IMR-90 (cell line): ENCODE results near the gene ALKBH2. TPM values are rescaled to one million over a fixed set of nuclear protein-coding genes. Genes with fewer than 3 reads are reported as not detected.
"Not testable (repeated sequence)": the region's sequence is repeated elsewhere in the genome, so short reads cannot be mapped to it uniquely, and the experiment has no call there.

ENCODE experiments used
- ATAC-seq: fragments of 200-7000 bp; cut with Tn5 transposase; 2 replicates; pipeline ENCODE4 v1.9.1; 2020; ENCODE audit warnings: low read depth, mild to moderate bottlenecking, moderate library complexity
- BruUV-seq: library from RNA; stranded (reverse); fragments of 400-500 nt; replicated peaks from 2 replicates; lab custom pipeline; 2021; lab: Mats Ljungman, UMichigan
- CTCF ChIA-PET: fragments of 300-600 bp; formaldehyde crosslinking; extraction: SDS; loops from one replicate; lab custom pipeline; 2021; ENCODE audit warnings: antibody characterized with exemption; lab: Yijun Ruan, JAX
- POLR2A ChIA-PET: fragments of 300-600 bp; sonication (Branson Sonifier 250); formaldehyde crosslinking; loops from one replicate; lab custom pipeline; 2022; ENCODE audit warnings: antibody characterized with exemption; ENCODE audit not compliant: unreplicated experiment; lab: Charles Lee
- DNase-seq: peaks from one replicate; pipeline ENCODE4 v3.0.0; 2013
- H2AFZ ChIP-seq: replicated peaks from 2 replicates; pipeline ENCODE3; 2013; ENCODE audit warnings: low read length, mild to moderate bottlenecking; ENCODE audit not compliant: poor library complexity
- H2AK5ac ChIP-seq: 2 replicates; pipeline ENCODE4 v1.6.1; 2013; ENCODE audit warnings: low read depth, low read length, inconsistent platforms
- H2AK9ac ChIP-seq: replicated peaks from 2 replicates; pipeline ENCODE3; 2013; ENCODE audit warnings: mild to moderate bottlenecking, low read depth, low read length, moderate library complexity; ENCODE audit not compliant: poor library complexity
- H2BK120ac ChIP-seq: 2 replicates; pipeline ENCODE4 v1.6.1; 2013; ENCODE audit warnings: low read depth, low read length, inconsistent platforms
- H2BK15ac ChIP-seq: 3 replicates; pipeline ENCODE4 v1.6.1; 2013; ENCODE audit warnings: low read depth, low read length, inconsistent platforms
- H2BK20ac ChIP-seq: 2 replicates; pipeline ENCODE4 v1.6.1; 2013; ENCODE audit warnings: low read depth, mild to moderate bottlenecking, inconsistent platforms, low read length, moderate library complexity
- H2BK5ac ChIP-seq: 2 replicates; pipeline ENCODE4 v1.6.1; 2013; ENCODE audit warnings: mild to moderate bottlenecking, low read depth, low read length, inconsistent platforms; ENCODE audit not compliant: poor library complexity, severe bottlenecking
- H3K14ac ChIP-seq: replicated peaks from 2 replicates; pipeline ENCODE4 v1.6.1; 2013; ENCODE audit warnings: low read depth, low read length, inconsistent platforms
- H3K18ac ChIP-seq: 2 replicates; pipeline ENCODE4 v1.6.1; 2013; ENCODE audit warnings: low read depth, low read length, control low read depth
- H3K23ac ChIP-seq: 2 replicates; pipeline ENCODE4 v1.6.1; 2013; ENCODE audit warnings: low read depth, low read length, inconsistent platforms
- H3K27ac ChIP-seq: 2 replicates; pipeline ENCODE4 v1.5.1; 2013; ENCODE audit warnings: mild to moderate bottlenecking, control low read depth, low read length; ENCODE audit not compliant: insufficient read depth
- H3K27me3 ChIP-seq: 2 replicates; pipeline ENCODE4 v1.6.1; 2013; ENCODE audit warnings: low read length; ENCODE audit not compliant: control insufficient read depth, insufficient read depth
- H3K36me3 ChIP-seq: 2 replicates; pipeline ENCODE4 v1.6.1; 2013; ENCODE audit warnings: low read length, mixed read lengths; ENCODE audit not compliant: control insufficient read depth, insufficient read depth
- H3K4ac ChIP-seq: 2 replicates; pipeline ENCODE4 v1.6.1; 2013; ENCODE audit warnings: low read depth, low read length, inconsistent platforms
- H3K4me1 ChIP-seq: 2 replicates; pipeline ENCODE4 v1.6.1; 2013; ENCODE audit warnings: low read length, mixed read lengths; ENCODE audit not compliant: control insufficient read depth, insufficient read depth
- H3K4me2 ChIP-seq: 2 replicates; pipeline ENCODE4 v1.6.1; 2013; ENCODE audit warnings: low read depth, mild to moderate bottlenecking, control low read depth, low read length, moderate library complexity
- H3K4me3 ChIP-seq: 2 replicates; pipeline ENCODE4 v1.5.1; 2013; ENCODE audit warnings: low read depth, mild to moderate bottlenecking, control low read depth, low read length, moderate library complexity; ENCODE audit not compliant: insufficient read depth
- H3K56ac ChIP-seq: 2 replicates; pipeline ENCODE4 v1.6.1; 2013; ENCODE audit warnings: low read length, inconsistent platforms; ENCODE audit not compliant: insufficient read depth; ENCODE audit errors: extremely low read depth
- H3K79me1 ChIP-seq, 2 experiments: 2 replicates each; pipeline ENCODE4 v1.6.1; 2013; ENCODE audit warnings: low read length in 2 of 2, inconsistent platforms in 1 of 2, low read depth in 1 of 2
- H3K9ac ChIP-seq: 2 replicates; pipeline ENCODE4 v1.6.1; 2013; ENCODE audit warnings: low read depth, low read length, control low read depth
- H3K9me1 ChIP-seq: 2 replicates; pipeline ENCODE4 v1.6.1; 2013; ENCODE audit warnings: low read length, inconsistent platforms; ENCODE audit not compliant: insufficient read depth
- H3K9me3 ChIP-seq: 2 replicates; pipeline ENCODE4 v1.6.1; 2013; ENCODE audit warnings: low read length; ENCODE audit not compliant: control insufficient read depth, insufficient read depth
- H4K20me1 ChIP-seq: 2 replicates; pipeline ENCODE4 v1.6.1; 2013; ENCODE audit warnings: low read length, inconsistent platforms; ENCODE audit not compliant: insufficient read depth
- H4K5ac ChIP-seq: 2 replicates; pipeline ENCODE4 v1.6.1; 2013; ENCODE audit warnings: mild to moderate bottlenecking, low read depth, low read length, control low read depth
- H4K8ac ChIP-seq, 2 experiments: 2 replicates each; pipeline ENCODE4 v1.6.1; 2013; ENCODE audit warnings: low read depth in 2 of 2, low read length in 2 of 2, control low read depth in 1 of 2, inconsistent platforms in 1 of 2
- H4K91ac ChIP-seq: 2 replicates; pipeline ENCODE4 v1.6.1; 2013; ENCODE audit warnings: low read depth, low read length, inconsistent platforms; ENCODE audit not compliant: insufficient read depth
- WGBS, 2 experiments: methylation state at CpG; one replicate each; pipeline versions ENCODE4 v1.1.5 to v1.1.7; 2013; ENCODE audit warnings: missing lambda C conversion rate in 2 of 2; ENCODE audit not compliant: insufficient read length in 1 of 2; ENCODE audit errors: extremely low coverage in 2 of 2; 5-methylcytosine and 5-hydroxymethylcytosine counted together
- dilution Hi-C: fragments of 300-500 bp; cut with HindIII; formaldehyde crosslinking; loops from one replicate; pipeline ENCODE4 v1.14.3; 2018; ENCODE audit warnings: low sequenced_read_pairs; ENCODE audit not compliant: unreplicated experiment
- in situ Hi-C: fragments of 300-500 bp; cut with MboI; formaldehyde crosslinking; loops from 3 replicates; pipeline ENCODE4 v1.14.3; 2019; ENCODE audit warnings: low sequenced_read_pairs, inconsistent platforms, mixed read lengths
- intact Hi-C: fragments of 100-400 bp; cut with micrococcal nuclease; formaldehyde crosslinking; loops from 2 replicates; pipeline ENCODE4 v1.10.0; 2022
- polyA plus RNA-seq, 3 experiments: library from polyadenylated mRNA; depleted of rRNA; stranded (reverse); fragments of >200 nt; gene quantifications; 2 replicates each; pipeline ENCODE4 v1.2.3, GENCODE V29; 2012; ENCODE audit warnings: low replicate concordance in 1 of 3
- total RNA-seq: library from RNA; depleted of rRNA; stranded (reverse); fragments of >200 nt; gene quantifications from 2 replicates; pipeline ENCODE4 v1.2.3, GENCODE V29; 2012

ALKBH2 gene
- total and polyA plus RNA-seq, 2 of the 4 experiments (the other 2 are of a cell fraction) = 14.9 to 17.8 TPM

DNA sequence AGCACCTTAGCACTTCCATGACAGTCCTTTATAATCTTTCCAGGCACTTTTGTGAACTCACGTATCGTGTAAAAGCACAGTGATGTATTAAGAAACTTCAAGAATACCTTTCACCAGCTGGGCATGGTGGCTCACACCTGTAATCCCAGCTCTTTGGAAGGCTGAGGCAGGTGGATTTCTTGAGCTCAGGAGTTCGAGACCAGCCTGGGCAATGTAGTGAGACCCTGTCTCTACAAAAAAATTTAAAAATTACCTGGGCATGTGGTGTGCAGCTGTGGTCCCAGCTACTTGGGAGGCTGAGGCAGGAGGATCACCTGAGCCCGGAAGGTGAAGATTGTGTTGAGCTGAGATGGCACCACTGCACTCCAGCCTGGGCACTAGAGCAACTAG is 39.2 kb downstream of the ALKBH2 start:
- POLR2A ChIA-PET, H2BK5ac ChIP-seq, H3K4me3 ChIP-seq, DNase-seq, intact Hi-C loops, H3K27ac ChIP-seq, H3K9me1 ChIP-seq, H4K20me1 ChIP-seq, H2AFZ ChIP-seq, CTCF ChIA-PET, H3K23ac ChIP-seq, H2BK20ac ChIP-seq, H2AK5ac ChIP-seq, H3K14ac ChIP-seq, H3K56ac ChIP-seq, H2AK9ac ChIP-seq, H3K9ac ChIP-seq, H3K4ac ChIP-seq, H4K91ac ChIP-seq, dilution Hi-C loops, H2BK120ac ChIP-seq, H4K5ac ChIP-seq, H3K4me2 ChIP-seq, BruUV-seq, in situ Hi-C loops, H4K8ac ChIP-seq, H3K27me3 ChIP-seq, H2BK15ac ChIP-seq, H3K4me1 ChIP-seq, H3K9me3 ChIP-seq, ATAC-seq, H3K18ac ChIP-seq, H3K36me3 ChIP-seq: not testable (repeated sequence)
- H3K79me1 ChIP-seq = peaks cover 11 to 15% of the 10 kb centered on the region in 2 experiments; a peak in 3 of 4 replicates
- no CpG with 5 or more reads among the region's 4 CpGs for WGBS, 2 experiments
